Measurements from ENCODE around the gene KRTAP20-4. TPM values are rescaled to one million over a fixed set of nuclear protein-coding genes. Genes with fewer than 3 reads are reported as not detected.

KRTAP20-4 gene
- total RNA-seq, 1 donor from 2014 or later = not detected

DNA sequence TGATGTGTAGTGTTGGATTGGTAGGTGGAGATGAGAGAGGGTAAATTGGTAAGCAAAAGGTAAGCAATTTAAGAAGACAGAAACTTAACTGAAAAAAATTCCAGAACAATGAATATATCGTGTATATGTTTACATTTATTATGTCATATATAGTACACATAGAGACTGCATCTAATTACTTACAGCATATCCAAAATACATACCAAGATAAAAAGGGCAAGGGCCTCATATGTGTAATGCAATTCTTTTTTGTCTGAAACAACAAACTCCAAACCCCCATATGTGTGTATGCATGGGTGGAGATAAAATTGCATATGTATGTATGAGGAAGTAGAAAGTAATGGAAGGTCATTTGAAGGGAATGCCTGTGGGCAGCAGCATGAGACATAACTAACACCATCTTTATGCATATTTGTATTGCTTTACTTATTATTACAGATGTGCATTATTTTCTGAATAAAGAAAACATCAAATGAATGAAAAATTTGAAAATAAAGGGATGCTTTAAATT is 26.5 kb downstream of the KRTAP20-4 start:
- no peak for DNase-seq (ENCODE audit: low read depth)

DNA sequence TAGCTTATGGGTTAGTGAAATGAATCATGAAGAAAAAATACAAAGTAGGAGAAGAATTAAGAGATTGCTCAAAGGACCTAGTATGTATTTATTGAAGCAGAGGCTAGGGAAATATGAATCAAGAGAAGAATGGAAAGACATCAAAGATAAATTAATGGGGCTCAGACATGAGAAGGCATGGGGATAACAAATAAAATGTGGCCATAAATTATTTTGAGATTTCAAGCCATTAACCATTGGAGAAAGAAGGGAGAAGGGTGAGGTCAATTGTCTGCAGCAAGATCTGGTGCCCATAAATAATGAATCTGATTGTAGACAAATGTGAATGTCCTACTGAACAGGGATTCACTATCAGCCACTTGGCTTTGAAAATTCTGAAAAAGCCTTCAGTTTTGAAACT is 32.5 kb downstream of the KRTAP20-4 start:
- DNase-seq (ENCODE audit: low read depth) = no peak

DNA sequence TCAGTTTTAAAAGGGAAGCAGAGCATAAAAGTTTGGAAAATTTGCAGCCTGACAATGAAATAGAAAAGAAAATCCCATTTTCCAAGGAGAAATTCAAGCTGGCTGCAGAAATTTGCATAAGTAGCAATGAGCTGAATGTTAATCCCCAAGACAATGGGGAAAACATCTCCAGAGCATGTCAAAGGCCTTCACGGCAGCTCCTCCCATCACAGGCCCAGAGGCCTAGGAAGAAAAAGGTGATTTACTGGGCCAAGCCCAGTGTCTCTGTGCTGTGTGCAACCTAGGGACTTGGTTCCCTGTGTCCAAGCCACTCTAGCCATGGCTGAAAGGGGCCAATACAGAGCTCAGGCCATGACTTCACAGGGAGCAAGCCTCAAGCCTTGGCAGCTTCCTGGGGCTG is 48.3 kb downstream of the KRTAP20-4 start:
- no peak for DNase-seq (ENCODE audit: low read depth)

Other genes with a start within 250 kb of the KRTAP20-4 start
- gene KRTAP13-2, start 248.4 kb upstream of the KRTAP20-4 start, total RNA-seq = not detected in 2 replicates
- not detected in 2 replicates for gene KRTAP13-1, start 224.6 kb upstream of the KRTAP20-4 start, total RNA-seq
- gene KRTAP13-3, start 194.7 kb upstream of the KRTAP20-4 start, total RNA-seq = not detected in 2 replicates
- gene KRTAP13-4, start 190.4 kb upstream of the KRTAP20-4 start, total RNA-seq = not detected in 2 replicates
- not detected in 2 replicates for gene KRTAP15-1, start 180.4 kb upstream of the KRTAP20-4 start, total RNA-seq
- gene KRTAP19-1, start 140.3 kb upstream of the KRTAP20-4 start, total RNA-seq = not detected in 2 replicates
- gene KRTAP19-2, start 133.2 kb upstream of the KRTAP20-4 start, total RNA-seq = not detected in 2 replicates
- not detected in 2 replicates for gene KRTAP19-3, start 128.6 kb upstream of the KRTAP20-4 start, total RNA-seq
- gene KRTAP19-4, start 123.5 kb upstream of the KRTAP20-4 start, total RNA-seq = not detected in 2 replicates
- not detected in 2 replicates for gene KRTAP19-5, start 118.5 kb upstream of the KRTAP20-4 start, total RNA-seq
- gene KRTAP19-6, start 78.8 kb upstream of the KRTAP20-4 start, total RNA-seq = not detected in 2 replicates
- gene KRTAP19-7, start 59.3 kb upstream of the KRTAP20-4 start, total RNA-seq = not detected in 2 replicates
- not detected in 2 replicates for gene KRTAP22-2, start 30.2 kb upstream of the KRTAP20-4 start, total RNA-seq
- gene KRTAP6-3, start 28.2 kb upstream of the KRTAP20-4 start, total RNA-seq = not detected in 2 replicates
- not detected in 2 replicates for gene KRTAP6-2, start 21.7 kb upstream of the KRTAP20-4 start, total RNA-seq
- gene KRTAP22-1, start 19.5 kb upstream of the KRTAP20-4 start, total RNA-seq = not detected in 2 replicates
- not detected in 2 replicates for gene KRTAP6-1, start 6.7 kb upstream of the KRTAP20-4 start, total RNA-seq
- not detected in 2 replicates for gene KRTAP20-1, start 4.2 kb upstream of the KRTAP20-4 start, total RNA-seq
- gene KRTAP20-2, start 14.6 kb downstream of the KRTAP20-4 start, total RNA-seq = not detected in 2 replicates
- gene KRTAP20-3, start 22.2 kb downstream of the KRTAP20-4 start, total RNA-seq = not detected in 2 replicates
- not detected in 2 replicates for gene KRTAP21-3, start 98.2 kb downstream of the KRTAP20-4 start, total RNA-seq
- gene KRTAP21-2, start 126.6 kb downstream of the KRTAP20-4 start, total RNA-seq = not detected in 2 replicates
- not detected in 2 replicates for gene KRTAP21-1, start 134.8 kb downstream of the KRTAP20-4 start, total RNA-seq
- gene KRTAP8-1, start 192.6 kb downstream of the KRTAP20-4 start, total RNA-seq = not detected in 2 replicates
- not detected in 2 replicates for gene KRTAP7-1, start 209.1 kb downstream of the KRTAP20-4 start, total RNA-seq